Measurements from ENCODE around the gene SORD.

- TF ChIP-seq, protein P1, sequence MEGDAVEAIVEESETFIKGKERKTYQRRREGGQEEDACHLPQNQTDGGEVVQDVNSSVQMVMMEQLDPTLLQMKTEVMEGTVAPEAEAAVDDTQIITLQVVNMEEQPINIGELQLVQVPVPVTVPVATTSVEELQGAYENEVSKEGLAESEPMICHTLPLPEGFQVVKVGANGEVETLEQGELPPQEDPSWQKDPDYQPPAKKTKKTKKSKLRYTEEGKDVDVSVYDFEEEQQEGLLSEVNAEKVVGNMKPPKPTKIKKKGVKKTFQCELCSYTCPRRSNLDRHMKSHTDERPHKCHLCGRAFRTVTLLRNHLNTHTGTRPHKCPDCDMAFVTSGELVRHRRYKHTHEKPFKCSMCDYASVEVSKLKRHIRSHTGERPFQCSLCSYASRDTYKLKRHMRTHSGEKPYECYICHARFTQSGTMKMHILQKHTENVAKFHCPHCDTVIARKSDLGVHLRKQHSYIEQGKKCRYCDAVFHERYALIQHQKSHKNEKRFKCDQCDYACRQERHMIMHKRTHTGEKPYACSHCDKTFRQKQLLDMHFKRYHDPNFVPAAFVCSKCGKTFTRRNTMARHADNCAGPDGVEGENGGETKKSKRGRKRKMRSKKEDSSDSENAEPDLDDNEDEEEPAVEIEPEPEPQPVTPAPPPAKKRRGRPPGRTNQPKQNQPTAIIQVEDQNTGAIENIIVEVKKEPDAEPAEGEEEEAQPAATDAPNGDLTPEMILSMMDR (conservative IDR thresholded peaks at IDR 0.05) = no peak
- TF ChIP-seq ZFX (IDR thresholded peaks at IDR 0.05) = no peak
Measured at GRCh38 chr15:45064386-45064785, 41.4 kb downstream of the SORD start.
